A673 (cell line): Measurements from ENCODE around the gene GP2. TPM values are rescaled to one million over a fixed set of nuclear protein-coding genes. Genes with fewer than 3 reads are reported as not detected.

Source experiments
- BruUV-seq: library from RNA; stranded (reverse); fragments of 400-500 nt; replicated peaks from 2 replicates; lab custom pipeline; 2021; lab: Mats Ljungman, UMichigan
- CTCF ChIA-PET: fragments of 300-600 bp; sonication (Branson Sonifier 250); formaldehyde crosslinking; loops from one replicate; lab custom pipeline; 2022; ENCODE audit warnings: antibody characterized with exemption; lab: Charles Lee
- POLR2A ChIA-PET: fragments of 300-600 bp; sonication (Branson Sonifier 250); formaldehyde crosslinking; loops from one replicate; lab custom pipeline; 2022; ENCODE audit warnings: antibody characterized with exemption; ENCODE audit not compliant: low non-redundant PET; lab: Charles Lee
- DNase-seq: peaks from one replicate; pipeline ENCODE4 v3.0.0-alpha.2; 2015; ENCODE audit warnings: low spot score
- H3K27ac ChIP-seq: fragments of 200-600 bp; sonication (generic); 2 replicates; pipeline ENCODE4 v1.5.1; 2016; ENCODE audit warnings: mixed run types, low read depth, mild to moderate bottlenecking, mixed read lengths, antibody characterized with exemption, low read length; ENCODE audit not compliant: poor library complexity, severe bottlenecking
- H3K27me3 ChIP-seq: fragments of 200-600 bp; sonication (generic); replicated peaks from 2 replicates; pipeline ENCODE4 v1.6.1; 2017; ENCODE audit warnings: mixed run types, low read depth, mild to moderate bottlenecking, mixed read lengths, antibody characterized with exemption, low read length; ENCODE audit not compliant: insufficient read depth, poor library complexity
- H3K36me3 ChIP-seq: fragments of 200-600 bp; sonication (generic); 2 replicates; pipeline ENCODE4 v1.6.1; 2016; ENCODE audit warnings: mixed run types, mild to moderate bottlenecking, mixed read lengths, antibody characterized with exemption, low read length; ENCODE audit not compliant: insufficient read depth, poor library complexity, severe bottlenecking
- H3K4me1 ChIP-seq: fragments of 200-600 bp; sonication (generic); 2 replicates; pipeline ENCODE4 v1.6.1; 2017; ENCODE audit warnings: mixed run types, mild to moderate bottlenecking, mixed read lengths, antibody characterized with exemption, low read length; ENCODE audit not compliant: insufficient read depth, poor library complexity, severe bottlenecking
- H3K4me3 ChIP-seq: fragments of 200-600 bp; sonication (generic); 2 replicates; pipeline ENCODE4 v1.5.1; 2016; ENCODE audit warnings: low read depth, mixed run types, mild to moderate bottlenecking, mixed read lengths, low read length; ENCODE audit not compliant: poor library complexity, severe bottlenecking
- H3K9me3 ChIP-seq: fragments of 200-600 bp; sonication (generic); 2 replicates; pipeline ENCODE4 v1.6.1; 2016; ENCODE audit warnings: mixed run types, low read depth, mild to moderate bottlenecking, mixed read lengths, antibody characterized with exemption, low read length; ENCODE audit not compliant: poor library complexity, severe bottlenecking
- CTCF ChIP-seq: fragments of 300-800, 200-600 bp; sonication (generic); conservative IDR thresholded peaks from 2 replicates; pipeline ENCODE4 v1.5.1; 2017; ENCODE audit warnings: low read depth, mild to moderate bottlenecking, antibody characterized with exemption, low read length, moderate library complexity, mixed read lengths
- EZH2 ChIP-seq: fragments of 200-600 bp; sonication (generic); IDR thresholded peaks from 2 replicates; pipeline ENCODE4 v1.6.1; 2017; ENCODE audit warnings: borderline replicate concordance, low read depth, mild to moderate bottlenecking, mixed read lengths, antibody characterized with exemption, low read length; ENCODE audit not compliant: poor library complexity, severe bottlenecking
- intact Hi-C: fragments of 100-400 bp; cut with micrococcal nuclease; formaldehyde crosslinking; loops from one replicate; pipeline ENCODE4 v1.10.0; 2022; ENCODE audit not compliant: unreplicated experiment
- total RNA-seq: library from RNA; stranded (reverse); gene quantifications from 2 replicates; pipeline ENCODE4 v1.2.3, GENCODE V29; 2021

The GP2 gene
- total RNA-seq, 1 experiment from 2014 or later: not detected

DNA sequence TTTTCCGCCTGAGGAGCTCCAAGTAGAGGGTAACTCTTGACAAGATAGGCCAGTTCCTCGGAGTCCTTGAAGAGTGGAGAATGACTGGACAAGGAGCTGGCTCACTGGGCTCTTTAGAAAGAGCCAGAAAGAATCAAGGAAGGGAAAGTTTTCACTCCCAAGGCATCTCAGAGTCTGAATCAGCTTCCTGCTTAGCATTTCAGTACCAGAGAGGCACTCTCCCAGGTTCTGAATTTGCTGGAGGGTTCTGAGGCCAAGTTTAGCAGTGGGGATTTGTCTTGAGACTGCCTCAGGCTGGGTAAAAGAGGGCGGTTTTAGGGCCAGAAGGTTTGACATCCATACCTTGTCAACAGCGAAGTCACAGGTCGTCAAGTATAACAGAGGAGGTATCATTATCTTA, 25.5 kb downstream of the GP2 start:
- intact Hi-C loops: loop anchor here (2.0 kb wide), 1 partner anchor 395 kb away; no protein-coding TSS in a partner anchor
- POLR2A ChIA-PET: no interaction called here
- no peak for DNase-seq
- TF ChIP-seq CTCF: no peak
- no peak for TF ChIP-seq EZH2
- H3K27me3 ChIP-seq: peaks cover 5% of the 10 kb centered on the region
- no peak overlapping the region for H3K4me3 ChIP-seq
- no peak overlapping the region for H3K27ac ChIP-seq
- H3K4me1 ChIP-seq: no peaks in the 10 kb centered on the region
- no peaks in the 10 kb centered on the region for H3K9me3 ChIP-seq
- CTCF ChIA-PET: interaction anchor here (3.6 kb wide), 1 partner anchor 394 kb away, joined by 77 read pairs; no protein-coding TSS in a partner anchor
- H3K36me3 ChIP-seq: no peaks in the 10 kb centered on the region
- BruUV-seq: no TSS peak

- ChIA-PET POLR2A (interaction anchor here (0.6 kb wide), 1 partner anchor 702 kb away, joined by 5 read pairs; no protein-coding TSS in a partner anchor), CTCF (interaction anchor here (0.5 to 3.6 kb wide), 8 partner anchors 320 to 744 kb away, joined by 3 to 77 read pairs (median 3); no protein-coding TSS in a partner anchor)
- intact Hi-C loops: loop anchor here (1.0 to 2.0 kb wide), 2 partner anchors 394 to 401 kb away; no protein-coding TSS in a partner anchor
- Histone ChIP-seq H3K4me3 (no peak overlapping the region), H3K27ac (no peak overlapping the region), H3K27me3 (peaks cover 5% of the 10 kb centered on the region), H3K4me1 (no peaks in the 10 kb centered on the region), H3K36me3 (no peaks in the 10 kb centered on the region), H3K9me3 (no peaks in the 10 kb centered on the region)
- BruUV-seq: no TSS peak
- DNase-seq: peak; percentile 68
- TF ChIP-seq EZH2: no peak
- peak; percentile 85 for TF ChIP-seq CTCF
Observed at GRCh38 chr16:20300312-20301097, 26.8 kb downstream of the GP2 start.

DNA sequence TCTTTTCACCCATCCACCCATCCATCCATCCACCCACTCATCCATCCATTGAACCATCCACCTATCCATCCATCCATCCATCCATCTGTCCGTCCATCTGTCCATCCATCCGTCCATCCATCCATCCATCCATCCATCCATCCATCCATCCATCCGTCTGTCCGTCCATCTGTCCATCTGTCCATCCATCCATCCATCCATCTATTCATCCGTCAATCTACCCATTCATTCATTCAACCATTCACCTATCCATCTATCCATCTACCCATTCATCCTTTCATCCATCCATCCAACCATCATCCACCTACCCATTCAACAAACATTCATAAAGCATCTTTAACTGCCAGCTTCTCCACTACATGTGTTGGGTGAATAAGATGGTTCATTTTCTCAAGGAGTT, 28.9 kb downstream of the GP2 start:
- Histone ChIP-seq H3K27me3 (peaks cover 5% of the 10 kb centered on the region), H3K4me3 (no peak overlapping the region), H3K4me1 (no peaks in the 10 kb centered on the region), H3K27ac (no peak overlapping the region), H3K36me3 (no peaks in the 10 kb centered on the region), H3K9me3 (no peaks in the 10 kb centered on the region)
- DNase-seq: no peak
- no TSS peak for BruUV-seq
- CTCF ChIA-PET: interaction anchor here (3.6 kb wide), 1 partner anchor 391 kb away, joined by 77 read pairs; no protein-coding TSS in a partner anchor
- TF ChIP-seq EZH2 (no peak), CTCF (no peak)
- POLR2A ChIA-PET: no interaction called here
- intact Hi-C loops: loop anchor here (5.0 kb wide), 1 partner anchor 736 kb away; no protein-coding TSS in a partner anchor
